GM23338 (cell line): ENCODE data around the gene ISG20. TPM values are rescaled to one million over a fixed set of nuclear protein-coding genes. Genes with fewer than 3 reads are reported as not detected.
"Not testable (repeated sequence)": the region's sequence is repeated elsewhere in the genome, so short reads cannot be mapped to it uniquely, and the experiment has no call there.

Experiments used
- ATAC-seq: fragments of 200-7000 bp; cut with Tn5 transposase; 3 replicates; pipeline ENCODE4 v1.9.1; 2020
- DNase-seq: peaks from one replicate; pipeline ENCODE4 v3.0.0-alpha.2; 2015; ENCODE audit warnings: low spot score
- H2AFZ ChIP-seq: fragments of 200-600 bp; sonication (generic); 2 replicates; pipeline ENCODE4 v1.8.0; 2016; ENCODE audit warnings: antibody characterized with exemption, mild to moderate bottlenecking, moderate library complexity
- H3F3A ChIP-seq: fragments of 200-600 bp; sonication (generic); replicated peaks from 2 replicates; pipeline ENCODE4 v1.8.0; 2017; ENCODE audit warnings: antibody characterized with exemption, mixed run types, low read depth
- H3K27ac ChIP-seq: fragments of 200-600 bp; sonication (generic); 2 replicates; pipeline ENCODE4 v1.6.1; 2016; ENCODE audit warnings: low read depth
- H3K27me3 ChIP-seq: fragments of 200-600 bp; sonication (generic); 2 replicates; pipeline ENCODE4 v1.8.0; 2016; ENCODE audit warnings: mild to moderate bottlenecking, mixed run types, moderate library complexity; ENCODE audit not compliant: insufficient read depth
- H3K36me3 ChIP-seq: fragments of 200-600 bp; sonication (generic); 2 replicates; pipeline ENCODE4 v1.8.0; 2016; ENCODE audit warnings: mild to moderate bottlenecking; ENCODE audit not compliant: insufficient read depth
- H3K4me1 ChIP-seq: fragments of 200-600 bp; sonication (generic); 2 replicates; pipeline ENCODE4 v1.8.0; 2016; ENCODE audit warnings: mild to moderate bottlenecking, moderate library complexity; ENCODE audit not compliant: insufficient read depth
- H3K4me2 ChIP-seq: fragments of 200-600 bp; sonication (generic); 2 replicates; pipeline ENCODE4 v1.7.1; 2017; ENCODE audit warnings: mixed run types
- H3K4me3 ChIP-seq: fragments of 200-600 bp; sonication (generic); 2 replicates; pipeline ENCODE4 v1.6.1; 2016; ENCODE audit warnings: mixed run types
- H3K79me2 ChIP-seq: fragments of 200-600 bp; sonication (generic); replicated peaks from 2 replicates; pipeline ENCODE4 v1.8.0; 2017; ENCODE audit warnings: mild to moderate bottlenecking; ENCODE audit not compliant: insufficient read depth
- H3K9me2 ChIP-seq: fragments of 200-600 bp; sonication (generic); 2 replicates; pipeline ENCODE4 v1.8.0; 2017; ENCODE audit not compliant: insufficient read depth
- H4K20me1 ChIP-seq: fragments of 200-600 bp; sonication (generic); replicated peaks from 2 replicates; pipeline ENCODE4 v1.8.0; 2017; ENCODE audit warnings: mild to moderate bottlenecking; ENCODE audit not compliant: insufficient read depth
- H3K27ac Mint-ChIP-seq: 2 replicates; pipeline ENCODE4 v1.8.0; 2020; ENCODE audit warnings: inconsistent platforms, mild to moderate bottlenecking, moderate library complexity, mixed read lengths
- H3K27me3 Mint-ChIP-seq: 3 replicates; pipeline ENCODE4 v1.8.0; 2022; ENCODE audit warnings: low read depth, mild to moderate bottlenecking, moderate library complexity, mixed read lengths, inconsistent platforms; ENCODE audit not compliant: insufficient read depth, poor library complexity
- H3K36me3 Mint-ChIP-seq: 3 replicates; pipeline ENCODE4 v1.8.0; 2021; ENCODE audit warnings: low read depth, mild to moderate bottlenecking, inconsistent platforms, moderate library complexity, mixed read lengths
- H3K4me1 Mint-ChIP-seq: 3 replicates; pipeline ENCODE4 v1.8.0; 2020; ENCODE audit warnings: mild to moderate bottlenecking, inconsistent platforms, mixed read lengths
- H3K4me3 Mint-ChIP-seq: 3 replicates; pipeline ENCODE4 v1.8.0; 2021; ENCODE audit warnings: moderate library complexity, mild to moderate bottlenecking, inconsistent platforms, mixed read lengths
- H3K9me3 Mint-ChIP-seq: 3 replicates; pipeline ENCODE4 v1.8.0; 2020; ENCODE audit warnings: moderate library complexity, mild to moderate bottlenecking, inconsistent platforms, mixed read lengths
- CREB1 ChIP-seq: fragments of 250-450 bp; sonication (Bioruptor Pico); IDR thresholded peaks from 2 replicates; pipeline ENCODE4 v1.5.0; 2020; ENCODE audit warnings: low read depth, mild to moderate bottlenecking, moderate library complexity
- CTCF ChIP-seq, 2 experiments: fragments of 200-600 bp in 1 of 2; sonication (generic) in 1 of 2; conservative IDR thresholded peaks; 2 replicates each; pipeline versions ENCODE4 v1.5.1 to v1.6.1; 2016 to 2017; ENCODE audit warnings: antibody characterized with exemption in 2 of 2, low read depth in 2 of 2, mild to moderate bottlenecking in 2 of 2, moderate library complexity in 1 of 2
- EZH2 ChIP-seq: fragments of 200-600 bp; sonication (generic); IDR thresholded peaks from one replicate; pipeline ENCODE4 v1.8.0; 2017; ENCODE audit warnings: antibody characterized with exemption, mild to moderate bottlenecking, low read depth; ENCODE audit not compliant: unreplicated experiment
- JUNB ChIP-seq: IDR thresholded peaks from one replicate; pipeline ENCODE4 v1.6.1; 2016; ENCODE audit warnings: antibody characterized with exemption; ENCODE audit not compliant: unreplicated experiment
- NANOG ChIP-seq: IDR thresholded peaks from 2 replicates; pipeline ENCODE4 v1.6.1; 2016; ENCODE audit warnings: antibody characterized with exemption, borderline replicate concordance
- POLR2AphosphoS5 ChIP-seq: IDR thresholded peaks from 2 replicates; pipeline ENCODE4 v1.6.1; 2016; ENCODE audit warnings: antibody characterized with exemption, low read depth
- STAT1 ChIP-seq: IDR thresholded peaks from one replicate; pipeline ENCODE4 v1.6.1; 2016; ENCODE audit warnings: antibody characterized with exemption; ENCODE audit not compliant: unreplicated experiment
- ZNF114 ChIP-seq: fragments of 250-450 bp; sonication (Bioruptor Pico); IDR thresholded peaks from 2 replicates; pipeline ENCODE4 v1.5.0; 2020; ENCODE audit warnings: mild to moderate bottlenecking, moderate library complexity
- ZNF462 ChIP-seq: fragments of 250-450 bp; sonication (Bioruptor Pico); IDR thresholded peaks from 2 replicates; pipeline ENCODE4 v1.5.0; 2020; ENCODE audit warnings: mild to moderate bottlenecking, moderate library complexity
- polyA plus RNA-seq: library from polyadenylated mRNA; unstranded; fragments of >200 nt; fragmentation: Nextera tagmentation; extraction: Ambion mirVana; gene quantifications from 2 replicates; pipeline ENCODE4 v1.2.1, GENCODE V29; 2016
- total RNA-seq: library from RNA; depleted of rRNA; stranded (reverse); fragments of >200 nt; shearing (Covaris generic); gene quantifications from 2 replicates; pipeline ENCODE4 v1.2.3, GENCODE V29; 2014

ISG20 gene
- total and polyA plus RNA-seq, 2 experiments from 2014 or later: 3.2 to 3.7 TPM

- Mint-ChIP-seq H3K9me3 (no peaks in the 10 kb centered on the region), H3K4me3 (no peak overlapping the region), H3K4me1 (peaks cover 28% of the 10 kb centered on the region), H3K27ac (no peak overlapping the region), H3K27me3 (peaks cover 13% of the 10 kb centered on the region), H3K36me3 (no peaks in the 10 kb centered on the region)
- H3K27me3 ChIP-seq: no peaks in the 10 kb centered on the region
- H3K79me2 ChIP-seq: no peaks in the 10 kb centered on the region
- ATAC-seq: no peak
- H2AFZ ChIP-seq: no peak overlapping the region
- no peak overlapping the region for H3K4me2 ChIP-seq
- H3K4me3 ChIP-seq: no peak overlapping the region
- no peaks in the 10 kb centered on the region for H3K9me2 ChIP-seq
- H4K20me1 ChIP-seq: no peaks in the 10 kb centered on the region
- H3F3A ChIP-seq: peaks cover 15% of the 10 kb centered on the region; the same call in 1 of the 2 replicates
- TF ChIP-seq ZNF114 (CRISPR knock-in tag): no peak
- no peaks in the 10 kb centered on the region for H3K36me3 ChIP-seq
- peaks cover 15% of the 10 kb centered on the region for H3K4me1 ChIP-seq
- no peak overlapping the region for H3K27ac ChIP-seq
- no peak for DNase-seq
Measured at GRCh38 chr15:88641959-88642452, 3.2 kb downstream of the ISG20 start.

DNA sequence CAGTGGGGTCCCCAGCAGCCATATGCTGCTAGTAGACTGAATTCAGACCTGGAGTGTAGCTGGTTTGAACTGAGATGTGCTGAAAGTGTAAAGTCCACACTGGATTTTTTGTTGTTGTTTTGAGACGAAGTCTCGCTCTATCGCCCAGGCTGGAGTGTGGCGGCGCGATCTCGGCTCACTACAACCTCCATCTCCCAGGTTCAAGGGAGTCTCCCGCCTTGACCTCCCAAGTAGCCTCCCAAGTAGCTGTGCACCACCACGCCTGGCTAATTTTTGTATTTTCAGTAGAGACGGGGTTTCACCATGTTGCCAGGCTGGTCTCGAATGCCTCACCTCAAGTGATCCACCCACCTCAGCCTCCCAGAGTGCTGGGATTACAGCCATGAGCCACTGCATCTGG lies 3.7 kb downstream of the ISG20 start:
- peaks cover 10% of the 10 kb centered on the region for H3K4me1 ChIP-seq
- H3K4me3 Mint-ChIP-seq, H4K20me1 ChIP-seq, H3K9me2 ChIP-seq, H3K36me3 ChIP-seq, H3K4me3 ChIP-seq, ATAC-seq, H3K27ac ChIP-seq, H3K36me3 Mint-ChIP-seq, H3K27ac Mint-ChIP-seq, H3K27me3 ChIP-seq, H3K4me2 ChIP-seq, H2AFZ ChIP-seq, H3K9me3 Mint-ChIP-seq, DNase-seq, H3F3A ChIP-seq, H3K79me2 ChIP-seq: not testable (repeated sequence)
- H3K4me1 Mint-ChIP-seq: peaks cover 26% of the 10 kb centered on the region
- peaks cover 14% of the 10 kb centered on the region for H3K27me3 Mint-ChIP-seq

GRCh38 chr15:88644741-88645140 lies 5.9 kb downstream of the ISG20 start:
- Mint-ChIP-seq H3K9me3 (no peaks in the 10 kb centered on the region), H3K4me1 (peaks cover 14% of the 10 kb centered on the region), H3K27ac (no peak overlapping the region), H3K36me3 (no peaks in the 10 kb centered on the region), H3K4me3 (no peak overlapping the region), H3K27me3 (peaks cover 9% of the 10 kb centered on the region)
- Histone ChIP-seq H4K20me1 (no peaks in the 10 kb centered on the region), H3K4me1 (no peaks in the 10 kb centered on the region), H3K79me2 (no peaks in the 10 kb centered on the region), H3K4me2 (no peak overlapping the region), H3K4me3 (no peak overlapping the region), H3K27ac (no peak overlapping the region), H3K9me2 (no peaks in the 10 kb centered on the region), H3F3A (no peaks in the 10 kb centered on the region), H2AFZ (no peak overlapping the region), H3K27me3 (no peaks in the 10 kb centered on the region), H3K36me3 (no peaks in the 10 kb centered on the region)
- no peak for DNase-seq
- no peak for ATAC-seq
- no peak for TF ChIP-seq STAT1
- TF ChIP-seq ZNF462 (CRISPR knock-in tag): no peak
- no peak for TF ChIP-seq JUNB
- no peak for TF ChIP-seq CTCF (conservative IDR thresholded peaks at IDR 0.05; ENCODE audit: low read depth in 2 of 2)
- TF ChIP-seq EZH2: no peak
- no peak for TF ChIP-seq POLR2AphosphoS5
- no peak for TF ChIP-seq ZNF114 (CRISPR knock-in tag)
- no peak for TF ChIP-seq CREB1 (CRISPR knock-in tag)
- no peak for TF ChIP-seq NANOG
